ENCODE measurements around the gene GFOD2.

The GFOD2 gene

GRCh38 chr16:67659675-67660563, 59.2 kb downstream of the GFOD2 start, which contains the start of gene ACD (continued):
- peak; percentile 73 for TF ChIP-seq ZBTB26 (tag by site-specific recombination; optimal IDR thresholded peaks at IDR 0.05)

GRCh38 chr16:67658849-67659674, 60.1 kb downstream of the GFOD2 start:
- Histone ChIP-seq H3K27ac (ENCODE audit: extremely low read depth, low read depth, low read length) (peak overlapping the region; percentile 75; the same call in 1 of the 2 replicates), H3K36me3 (ENCODE audit: control insufficient read depth in 2 of 2, insufficient read depth in 1 of 2, low read length in 2 of 2) (peaks cover 0 to 69% of the 10 kb centered on the region in 2 experiments; a peak in 1 of 3 replicates), H3K4me1 (ENCODE audit: control insufficient read depth, insufficient read depth, low read length) (0 out of 2 replicates have a peak, but pooled peaks cover 4% of the 10 kb centered on the region), H3K9me3 (ENCODE audit: control insufficient read depth, insufficient read depth, low read depth, low read length) (no peaks in the 10 kb centered on the region), H3K4me3 (ENCODE audit: low read depth, low read length) (peak overlapping the region; percentile 78)
- CTCF ChIA-PET = interaction anchor here (0.6 to 3.2 kb wide), 7 partner anchors 11 to 624 kb away, joined by 3 to 19 read pairs (median 5); partner anchors contain the start of genes ATP6V0D1 and CARMIL2
- TF ChIP-seq ZNF24 (tag by site-specific recombination; IDR thresholded peaks at IDR 0.05) = no peak
- TF ChIP-seq YY1 (tag by site-specific recombination; IDR thresholded peaks at IDR 0.05) = no peak
- TF ChIP-seq ZNF843 (tag by site-specific recombination; IDR thresholded peaks at IDR 0.05) = no peak
- TF ChIP-seq HOXC10 (CRISPR knock-in tag; IDR thresholded peaks at IDR 0.05) = no peak
- no peak for TF ChIP-seq ZNF18 (tag by site-specific recombination; IDR thresholded peaks at IDR 0.05)
- no peak for TF ChIP-seq ZNF629 (tag by site-specific recombination; IDR thresholded peaks at IDR 0.05)
- TF ChIP-seq ZNF488 (tag by site-specific recombination; IDR thresholded peaks at IDR 0.05) = no peak
- TF ChIP-seq ZNF148 (tag by site-specific recombination; IDR thresholded peaks at IDR 0.05; ENCODE audit: borderline replicate concordance) = no peak
- no peak for TF ChIP-seq ZNF394 (tag by site-specific recombination; IDR thresholded peaks at IDR 0.05; ENCODE audit: borderline replicate concordance)
- TF ChIP-seq BCL11A (tag by site-specific recombination; IDR thresholded peaks at IDR 0.05; ENCODE audit: low read depth) = no peak
- no peak for TF ChIP-seq ZNF292 (tag by site-specific recombination; IDR thresholded peaks at IDR 0.05; ENCODE audit: borderline replicate concordance, low read depth)
- no peak for TF ChIP-seq ZNF404 (tag by site-specific recombination; IDR thresholded peaks at IDR 0.05)
- TF ChIP-seq ZNF133 (tag by site-specific recombination; IDR thresholded peaks at IDR 0.05) = no peak
- TF ChIP-seq ZNF121 (tag by site-specific recombination; IDR thresholded peaks at IDR 0.05) = no peak
- POLR2A ChIA-PET = interaction anchor here (1.1 to 1.5 kb wide), 2 partner anchors 95 to 178 kb away, joined by 3 to 5 read pairs; partner anchors contain the start of gene ATP6V0D1

Measured in HEK293 (cell line).